ENCODE measurements around the gene HEATR1.

GRCh38 chr1:236639686-236640085 lies 35.4 kb upstream of the HEATR1 start:
- TF ChIP-seq POLR2A (IDR thresholded peaks at IDR 0.05): no peak
- TF ChIP-seq, protein P1, sequence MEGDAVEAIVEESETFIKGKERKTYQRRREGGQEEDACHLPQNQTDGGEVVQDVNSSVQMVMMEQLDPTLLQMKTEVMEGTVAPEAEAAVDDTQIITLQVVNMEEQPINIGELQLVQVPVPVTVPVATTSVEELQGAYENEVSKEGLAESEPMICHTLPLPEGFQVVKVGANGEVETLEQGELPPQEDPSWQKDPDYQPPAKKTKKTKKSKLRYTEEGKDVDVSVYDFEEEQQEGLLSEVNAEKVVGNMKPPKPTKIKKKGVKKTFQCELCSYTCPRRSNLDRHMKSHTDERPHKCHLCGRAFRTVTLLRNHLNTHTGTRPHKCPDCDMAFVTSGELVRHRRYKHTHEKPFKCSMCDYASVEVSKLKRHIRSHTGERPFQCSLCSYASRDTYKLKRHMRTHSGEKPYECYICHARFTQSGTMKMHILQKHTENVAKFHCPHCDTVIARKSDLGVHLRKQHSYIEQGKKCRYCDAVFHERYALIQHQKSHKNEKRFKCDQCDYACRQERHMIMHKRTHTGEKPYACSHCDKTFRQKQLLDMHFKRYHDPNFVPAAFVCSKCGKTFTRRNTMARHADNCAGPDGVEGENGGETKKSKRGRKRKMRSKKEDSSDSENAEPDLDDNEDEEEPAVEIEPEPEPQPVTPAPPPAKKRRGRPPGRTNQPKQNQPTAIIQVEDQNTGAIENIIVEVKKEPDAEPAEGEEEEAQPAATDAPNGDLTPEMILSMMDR (IDR thresholded peaks at IDR 0.05): no peak

All from thyroid gland (tissue), 4 donors.